ENCODE results near the gene MBP.

The MBP gene

GRCh38 chr18:76931171-76931570, 201.4 kb downstream of the MBP start:
- TF ChIP-seq FOXM1 (IDR thresholded peaks at IDR 0.05; ENCODE audit: borderline replicate concordance, low read depth) (no peak), REST (IDR thresholded peaks at IDR 0.05; ENCODE audit: low read depth) (no peak), NFIC (IDR thresholded peaks at IDR 0.05) (no peak), TAF1 (IDR thresholded peaks at IDR 0.05; ENCODE audit: low read depth) (no peak), EP300 (IDR thresholded peaks at IDR 0.05; ENCODE audit: borderline replicate concordance) (no peak), ZBTB7A (IDR thresholded peaks at IDR 0.05; ENCODE audit: low read depth) (no peak), CEBPB (IDR thresholded peaks at IDR 0.05) (no peak), YY1 (IDR thresholded peaks at IDR 0.05; ENCODE audit: low read depth) (no peak), RAD21 (IDR thresholded peaks at IDR 0.05; ENCODE audit: low read depth) (no peak), USF1 (IDR thresholded peaks at IDR 0.05) (no peak), CREB1 (IDR thresholded peaks at IDR 0.05; ENCODE audit: low read depth) (no peak), MAX (IDR thresholded peaks at IDR 0.05) (no peak), TEAD4 (IDR thresholded peaks at IDR 0.05) (no peak), TCF12 (IDR thresholded peaks at IDR 0.05; ENCODE audit: low read depth) (no peak), EGR1 (IDR thresholded peaks at IDR 0.05) (no peak)
